NB4 (cell line): ENCODE data around the gene CEMIP.

Experiments
- DNase-seq: peaks from one replicate; pipeline ENCODE4 v3.0.0; 2010; ENCODE audit warnings: low read depth
- H3K4me3 ChIP-seq: one replicate; pipeline ENCODE4 v1.5.1; 2011; ENCODE audit warnings: mild to moderate bottlenecking, low read depth, low read length, moderate library complexity
- MAX ChIP-seq: IDR thresholded peaks from 2 replicates; pipeline ENCODE4 v1.6.1; 2011; ENCODE audit warnings: low read depth, low read length
- MYC ChIP-seq: IDR thresholded peaks from 2 replicates; pipeline ENCODE4 v1.6.1; 2011; ENCODE audit warnings: low read depth, low read length
- POLR2A ChIP-seq: IDR thresholded peaks from 2 replicates; pipeline ENCODE4 v1.6.1; 2011; ENCODE audit warnings: mild to moderate bottlenecking; ENCODE audit not compliant: insufficient read length; ENCODE audit errors: extremely low read depth
- TF ChIP-seq, protein P1 (sequence below): IDR thresholded peaks from one replicate; pipeline ENCODE4 v1.5.1; 2012; ENCODE audit warnings: low read depth, low read length

CEMIP gene

DNA sequence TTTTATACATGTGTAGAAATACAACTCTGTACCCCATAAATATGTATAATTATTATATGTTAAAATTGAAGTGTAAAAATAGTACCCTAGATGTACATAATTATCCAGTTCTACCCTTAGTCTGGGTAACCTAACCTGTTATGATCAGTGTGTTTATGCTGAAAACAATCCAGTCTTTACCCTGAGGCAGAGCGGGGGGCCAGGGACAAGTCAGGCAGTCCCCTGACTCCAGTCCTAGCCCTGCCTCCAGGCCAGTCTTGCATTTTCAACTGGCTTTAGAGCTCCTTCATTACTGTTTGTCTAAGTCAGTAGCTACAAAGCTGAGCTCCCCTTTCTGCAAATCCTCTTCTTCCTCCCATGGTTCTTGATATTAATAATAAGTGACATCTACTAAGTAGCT, 207.3 kb downstream of the CEMIP start:
- DNase-seq, result no peak
- no peak overlapping the region for H3K4me3 ChIP-seq
- TF ChIP-seq MYC, result no peak

DNA sequence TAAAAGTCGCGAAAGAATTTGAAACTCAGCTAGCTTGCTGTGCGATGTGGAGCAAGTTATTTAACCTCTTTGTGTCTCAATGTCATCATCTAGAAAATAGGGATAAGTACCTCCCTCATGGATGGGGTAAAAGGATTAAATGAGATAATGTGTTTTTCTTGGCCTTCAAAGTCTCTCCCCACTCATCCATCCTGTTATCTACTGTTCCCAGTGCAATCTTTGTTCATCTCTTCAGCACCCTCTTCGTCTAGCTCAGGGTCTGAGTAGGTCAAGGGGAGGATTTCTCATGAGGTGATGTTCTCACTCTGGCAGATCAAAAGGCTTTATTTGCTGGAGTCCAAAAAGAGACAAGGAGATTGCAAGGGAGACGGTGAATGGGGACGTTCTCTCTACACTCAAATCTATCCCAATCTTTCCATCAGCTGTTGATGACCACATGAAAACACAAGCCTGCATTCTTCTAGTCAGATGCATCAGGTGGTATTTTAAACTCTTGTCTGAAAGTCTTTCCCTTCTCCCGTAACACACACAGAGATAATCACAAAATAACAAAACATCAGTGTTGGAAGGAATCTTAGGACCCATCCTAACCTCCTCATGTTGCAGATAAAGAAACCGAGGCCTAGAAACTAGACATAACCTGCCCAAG, 209.1 kb downstream of the CEMIP start:
- TF ChIP-seq POLR2A, result no peak
- no peak for TF ChIP-seq MAX
- H3K4me3 ChIP-seq, result peak overlapping the region; percentile 98
- no peak for DNase-seq

DNA sequence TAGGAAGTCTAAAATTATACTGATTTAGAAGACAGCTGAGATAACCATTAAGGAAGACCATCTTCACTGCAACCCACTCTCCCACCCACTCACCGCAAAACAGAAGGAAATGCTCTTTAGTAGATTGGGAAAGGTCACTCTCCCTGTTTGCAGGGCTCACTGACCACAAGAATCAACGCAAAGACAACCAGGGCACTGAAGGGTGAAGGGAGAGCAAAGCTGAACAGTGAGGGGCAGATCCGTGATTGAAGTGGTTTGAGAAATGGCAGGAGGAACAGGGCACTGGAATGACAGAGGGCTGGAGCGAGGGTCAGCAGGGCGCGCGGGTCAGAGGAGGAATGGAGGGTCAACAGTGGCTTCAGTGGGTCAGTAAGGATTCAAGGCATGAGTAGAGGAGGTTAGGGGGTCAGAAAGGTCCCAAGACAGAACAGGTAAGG, 209.9 kb downstream of the CEMIP start:
- peak overlapping the region; percentile 98 for H3K4me3 ChIP-seq
- TF ChIP-seq MAX (no peak), MYC (no peak), POLR2A (no peak)
- TF ChIP-seq, protein P1, sequence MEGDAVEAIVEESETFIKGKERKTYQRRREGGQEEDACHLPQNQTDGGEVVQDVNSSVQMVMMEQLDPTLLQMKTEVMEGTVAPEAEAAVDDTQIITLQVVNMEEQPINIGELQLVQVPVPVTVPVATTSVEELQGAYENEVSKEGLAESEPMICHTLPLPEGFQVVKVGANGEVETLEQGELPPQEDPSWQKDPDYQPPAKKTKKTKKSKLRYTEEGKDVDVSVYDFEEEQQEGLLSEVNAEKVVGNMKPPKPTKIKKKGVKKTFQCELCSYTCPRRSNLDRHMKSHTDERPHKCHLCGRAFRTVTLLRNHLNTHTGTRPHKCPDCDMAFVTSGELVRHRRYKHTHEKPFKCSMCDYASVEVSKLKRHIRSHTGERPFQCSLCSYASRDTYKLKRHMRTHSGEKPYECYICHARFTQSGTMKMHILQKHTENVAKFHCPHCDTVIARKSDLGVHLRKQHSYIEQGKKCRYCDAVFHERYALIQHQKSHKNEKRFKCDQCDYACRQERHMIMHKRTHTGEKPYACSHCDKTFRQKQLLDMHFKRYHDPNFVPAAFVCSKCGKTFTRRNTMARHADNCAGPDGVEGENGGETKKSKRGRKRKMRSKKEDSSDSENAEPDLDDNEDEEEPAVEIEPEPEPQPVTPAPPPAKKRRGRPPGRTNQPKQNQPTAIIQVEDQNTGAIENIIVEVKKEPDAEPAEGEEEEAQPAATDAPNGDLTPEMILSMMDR, result no peak
- peak; percentile 49 for DNase-seq

DNA sequence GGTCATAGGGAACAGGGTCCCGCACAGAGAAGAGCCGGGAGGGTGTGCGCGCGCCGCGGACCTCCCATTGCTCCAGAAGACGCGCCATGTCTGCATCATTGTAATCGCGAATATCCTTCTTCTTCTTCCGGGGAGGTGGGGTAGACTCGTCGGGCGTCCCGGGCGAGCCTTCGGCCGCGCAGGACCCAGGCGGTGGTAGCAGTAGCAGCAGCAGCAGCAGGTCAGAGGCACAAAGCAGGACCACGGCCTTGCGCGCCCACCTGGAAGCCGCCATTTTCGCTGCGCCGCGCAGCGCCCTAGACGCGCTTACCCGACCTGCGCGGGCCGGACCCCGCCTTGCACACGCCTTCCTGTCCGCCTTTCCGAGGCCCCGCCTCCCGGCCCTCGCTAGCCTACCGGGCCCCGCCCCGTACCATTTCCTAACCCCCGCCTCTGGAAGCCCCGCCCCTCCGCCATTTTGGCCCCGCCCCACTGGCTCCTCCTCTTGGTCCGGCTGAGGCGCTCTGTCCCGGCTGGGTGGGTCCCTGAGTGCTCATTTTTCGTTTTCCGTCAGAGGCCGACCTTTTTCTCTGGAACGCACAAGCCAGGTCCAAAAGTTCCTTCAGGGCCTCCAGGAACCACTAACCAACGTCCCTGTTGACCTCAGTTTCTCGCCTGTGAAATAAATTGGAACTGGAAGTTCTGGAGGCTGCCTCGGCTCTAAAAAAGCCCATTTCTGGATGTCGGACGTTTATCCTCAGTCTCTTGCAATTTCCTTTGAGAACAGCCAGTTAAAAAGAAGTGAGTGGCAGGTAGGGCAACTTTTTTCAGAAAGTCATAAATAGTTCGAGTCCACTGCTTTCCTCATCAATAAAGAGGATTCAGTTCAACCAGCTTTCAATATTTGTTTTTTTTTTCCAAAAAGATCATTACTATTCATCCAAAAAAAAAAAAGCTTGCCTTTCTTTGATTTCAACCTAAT, 210.6 kb downstream of the CEMIP start, which contains the start of gene MESD:
TSS of gene MESD (minus strand) at position 302 of the 961 bp plus-strand sequence. CDS start at position 274, 28 bp downstream.
- TF ChIP-seq MAX (peak; percentile 53), MYC (peak; percentile 54), POLR2A (peak; percentile 97)
- TF ChIP-seq, protein P1, result no peak
- DNase-seq, result peak; percentile 96
- peak within 1 kb of the TSS; percentile 98 for H3K4me3 ChIP-seq

- H3K4me3 ChIP-seq, result no peak overlapping the region
- no peak for TF ChIP-seq MYC
- TF ChIP-seq POLR2A, result no peak
- TF ChIP-seq, protein P1, result no peak
- no peak for TF ChIP-seq MAX
- DNase-seq, result no peak
Measured at GRCh38 chr15:80990955-80991354, 211.8 kb downstream of the CEMIP start.

GRCh38 chr15:80991421-80991820, 212.3 kb downstream of the CEMIP start:
- no peak overlapping the region for H3K4me3 ChIP-seq
- TF ChIP-seq, protein P1, result no peak
- TF ChIP-seq POLR2A (no peak), MYC (0 out of 2 replicates have a peak, but pooled peaks have one; percentile 30), MAX (peak; percentile 76)
- peak; percentile 48 for DNase-seq
